Mesendoderm (in vitro differentiated cells): ENCODE results near the gene SDC1.

Experiments used
- DNase-seq: peaks from one replicate; pipeline ENCODE4 v3.0.0; 2013
- H2AK5ac ChIP-seq: 2 replicates; pipeline ENCODE4 v1.6.1; 2013; ENCODE audit warnings: low read length, inconsistent platforms
- H2BK120ac ChIP-seq: 2 replicates; pipeline ENCODE4 v1.6.1; 2013; ENCODE audit warnings: low read depth, mild to moderate bottlenecking, low read length, moderate library complexity, mixed read lengths
- H2BK15ac ChIP-seq: replicated peaks from 2 replicates; pipeline ENCODE4 v1.6.1; 2013; ENCODE audit warnings: low read depth, mild to moderate bottlenecking, moderate library complexity
- H2BK5ac ChIP-seq: 2 replicates; pipeline ENCODE4 v1.6.1; 2013; ENCODE audit warnings: low read length, inconsistent platforms
- H3K18ac ChIP-seq: 2 replicates; pipeline ENCODE4 v1.6.1; 2013; ENCODE audit warnings: mild to moderate bottlenecking, low read length, mixed read lengths
- H3K23ac ChIP-seq: one replicate; pipeline ENCODE4 v1.6.1; 2013; ENCODE audit warnings: low read length
- H3K27ac ChIP-seq: 2 replicates; pipeline ENCODE4 v1.5.1; 2013; ENCODE audit warnings: low read depth, mild to moderate bottlenecking, inconsistent platforms, low read length, moderate library complexity
- H3K27me3 ChIP-seq: 2 replicates; pipeline ENCODE4 v1.6.1; 2013; ENCODE audit warnings: low read length, control low read depth, mild to moderate bottlenecking, inconsistent platforms; ENCODE audit not compliant: insufficient read depth, poor library complexity
- H3K36me3 ChIP-seq: 2 replicates; pipeline ENCODE4 v1.6.1; 2013; ENCODE audit warnings: low read length, inconsistent platforms; ENCODE audit not compliant: control insufficient read depth, insufficient read depth
- H3K4ac ChIP-seq: one replicate; pipeline ENCODE4 v1.6.1; 2013; ENCODE audit warnings: low read depth, mild to moderate bottlenecking, low read length, moderate library complexity
- H3K4me1 ChIP-seq: 2 replicates; pipeline ENCODE4 v1.6.1; 2013; ENCODE audit warnings: low read depth, low read length, inconsistent platforms; ENCODE audit not compliant: control insufficient read depth
- H3K4me2 ChIP-seq: 2 replicates; pipeline ENCODE4 v1.6.1; 2013; ENCODE audit warnings: low read length
- H3K4me3 ChIP-seq: 2 replicates; pipeline ENCODE4 v1.5.1; 2013; ENCODE audit warnings: mild to moderate bottlenecking, low read length
- H3K56ac ChIP-seq: one replicate; pipeline ENCODE4 v1.6.1; 2013; ENCODE audit warnings: low read length
- H3K79me1 ChIP-seq: 2 replicates; pipeline ENCODE4 v1.6.1; 2013; ENCODE audit warnings: low read length, inconsistent platforms
- H3K79me2 ChIP-seq: 2 replicates; pipeline ENCODE4 v1.6.1; 2013; ENCODE audit warnings: mild to moderate bottlenecking, low read length; ENCODE audit not compliant: control insufficient read depth, insufficient read depth
- H3K9ac ChIP-seq: 2 replicates; pipeline ENCODE4 v1.6.1; 2013; ENCODE audit warnings: low read length, inconsistent platforms
- H4K5ac ChIP-seq: one replicate; pipeline ENCODE4 v1.6.1; 2013; ENCODE audit warnings: low read length
- H4K8ac ChIP-seq: one replicate; pipeline ENCODE4 v1.6.1; 2013; ENCODE audit warnings: low read depth, mild to moderate bottlenecking, control low read depth, low read length, moderate library complexity
- WGBS: extraction: QIAGEN DNeasy Blood & Tissue Kit; methylation state at CpG from one replicate; pipeline ENCODE4 v1.1.7; 2013; ENCODE audit warnings: low lambda C conversion rate, missing lambda C conversion rate; ENCODE audit not compliant: insufficient coverage; ENCODE audit errors: extremely low coverage; 5-methylcytosine and 5-hydroxymethylcytosine counted together

The SDC1 gene

GRCh38 chr2:20192781-20193180 lies 32.1 kb downstream of the SDC1 start:
- Histone ChIP-seq H3K23ac (no peak overlapping the region), H3K4me3 (no peak overlapping the region), H3K36me3 (no peaks in the 10 kb centered on the region), H2BK120ac (no peak overlapping the region), H2BK5ac (no peak overlapping the region), H4K8ac (no peak overlapping the region), H3K27ac (no peak overlapping the region), H3K79me1 (no peaks in the 10 kb centered on the region), H2AK5ac (no peak overlapping the region), H3K4me1 (peaks cover 3% of the 10 kb centered on the region), H2BK15ac (no peak overlapping the region), H3K56ac (no peak overlapping the region), H4K5ac (no peak overlapping the region), H3K27me3 (no peaks in the 10 kb centered on the region), H3K18ac (no peak overlapping the region), H3K9ac (no peak overlapping the region), H3K4ac (no peak overlapping the region), H3K4me2 (no peak overlapping the region), H3K79me2 (no peaks in the 10 kb centered on the region)
- no peak for DNase-seq
- no CpG with 5 or more reads among the region's 2 CpGs for WGBS

- no peak for DNase-seq
- H3K4me2 ChIP-seq: no peak overlapping the region
- no CpG with 5 or more reads among the region's 13 CpGs for WGBS
- H3K9ac ChIP-seq: no peak overlapping the region
- no peak overlapping the region for H2AK5ac ChIP-seq
- no peak overlapping the region for H3K56ac ChIP-seq
- H2BK15ac ChIP-seq: no peak overlapping the region
- no peaks in the 10 kb centered on the region for H3K79me1 ChIP-seq
- no peak overlapping the region for H3K27ac ChIP-seq
- H2BK5ac ChIP-seq: no peak overlapping the region
- H3K27me3 ChIP-seq: no peaks in the 10 kb centered on the region
- H4K8ac ChIP-seq: no peak overlapping the region
- H3K4me3 ChIP-seq: no peak overlapping the region
- peaks cover 3% of the 10 kb centered on the region for H3K4me1 ChIP-seq
- H3K79me2 ChIP-seq: no peaks in the 10 kb centered on the region
- no peak overlapping the region for H3K18ac ChIP-seq
- H2BK120ac ChIP-seq: no peak overlapping the region
- H3K36me3 ChIP-seq: no peaks in the 10 kb centered on the region
- no peak overlapping the region for H3K4ac ChIP-seq
- no peak overlapping the region for H4K5ac ChIP-seq
- no peak overlapping the region for H3K23ac ChIP-seq
Measured at GRCh38 chr2:20191714-20192569, 33.0 kb downstream of the SDC1 start.

DNA sequence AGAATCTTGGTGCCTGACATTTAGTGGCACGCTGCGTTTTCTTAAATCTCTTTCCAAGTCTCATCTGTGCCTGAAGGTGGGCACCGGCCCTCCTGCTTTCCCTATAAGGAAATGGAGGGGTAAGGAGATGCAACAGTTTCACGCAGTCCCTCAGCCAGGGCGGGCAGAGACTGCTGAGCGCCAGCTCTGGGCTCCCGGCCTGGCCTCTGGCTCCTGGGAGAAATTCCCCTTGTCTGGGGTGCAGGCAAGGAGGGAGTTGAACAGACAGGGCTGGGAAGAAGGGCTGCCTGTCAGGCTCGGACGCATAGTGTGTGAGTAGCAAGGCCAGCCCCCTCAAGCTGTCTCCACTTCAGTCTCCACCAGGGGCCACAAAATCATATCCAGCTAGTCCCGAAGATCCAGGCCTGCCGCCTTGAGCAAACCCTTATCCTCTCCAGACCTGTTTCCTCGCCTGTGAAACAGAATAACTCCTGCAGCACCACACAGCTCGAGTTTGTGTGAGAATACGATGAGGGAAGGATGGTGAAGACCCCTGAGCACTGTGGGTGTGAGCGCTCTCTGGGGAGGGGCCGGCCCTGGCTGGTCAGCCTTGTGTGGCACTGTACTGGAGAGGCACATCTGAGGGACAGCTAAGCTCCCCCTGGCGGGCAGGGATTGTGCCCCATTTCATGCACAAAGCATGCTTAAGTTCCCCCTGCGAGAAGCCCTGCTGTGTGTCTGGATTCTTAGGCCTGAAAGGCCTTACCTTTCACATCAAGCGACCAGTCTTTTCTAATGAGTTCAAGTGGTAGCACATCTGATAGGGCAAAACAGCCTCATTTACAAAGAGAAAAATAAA lies 33.8 kb downstream of the SDC1 start:
- no peak overlapping the region for H2BK120ac ChIP-seq
- H2BK15ac ChIP-seq: no peak overlapping the region
- H3K56ac ChIP-seq: peak overlapping the region; percentile 53
- no peak overlapping the region for H4K5ac ChIP-seq
- H3K27ac ChIP-seq: no peak overlapping the region
- H3K79me1 ChIP-seq: no peaks in the 10 kb centered on the region
- H3K27me3 ChIP-seq: no peaks in the 10 kb centered on the region
- H3K79me2 ChIP-seq: no peaks in the 10 kb centered on the region
- no CpG with 5 or more reads among the region's 19 CpGs for WGBS
- H3K18ac ChIP-seq: no peak overlapping the region
- peaks cover 3% of the 10 kb centered on the region for H3K4me1 ChIP-seq
- no peak overlapping the region for H4K8ac ChIP-seq
- no peaks in the 10 kb centered on the region for H3K36me3 ChIP-seq
- H3K9ac ChIP-seq: peak overlapping the region; percentile 27
- H2BK5ac ChIP-seq: no peak overlapping the region
- H3K4me3 ChIP-seq: no peak overlapping the region
- H3K23ac ChIP-seq: peak overlapping the region; percentile 50
- no peak overlapping the region for H3K4me2 ChIP-seq
- DNase-seq: peak; percentile 90
- H3K4ac ChIP-seq: no peak overlapping the region
- H2AK5ac ChIP-seq: no peak overlapping the region

DNA sequence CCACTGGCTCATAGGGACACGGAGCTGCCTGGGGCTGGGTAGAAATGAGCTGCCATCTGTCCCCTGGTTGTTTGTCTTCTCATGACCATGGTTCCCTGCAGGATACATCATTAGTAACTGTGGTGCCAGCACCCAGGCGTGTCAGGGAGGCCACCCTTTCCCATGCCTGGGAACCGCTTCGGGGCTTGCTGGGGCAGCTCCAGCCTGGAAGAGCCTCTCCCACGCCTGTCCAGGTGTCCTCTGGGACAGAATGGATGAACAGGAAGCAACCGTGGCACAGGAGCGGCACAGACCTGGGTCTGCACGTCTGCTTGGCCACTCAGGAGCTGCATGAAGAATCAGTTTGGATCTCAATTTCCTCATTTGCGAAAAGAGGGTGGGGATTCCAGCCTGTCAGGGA lies 34.8 kb downstream of the SDC1 start:
- H3K4me1 ChIP-seq: peaks cover 5% of the 10 kb centered on the region
- no peak overlapping the region for H2BK120ac ChIP-seq
- no CpG with 5 or more reads among the region's 9 CpGs for WGBS
- no peak overlapping the region for H3K56ac ChIP-seq
- H3K36me3 ChIP-seq: no peaks in the 10 kb centered on the region
- no peak overlapping the region for H4K5ac ChIP-seq
- no peak overlapping the region for H4K8ac ChIP-seq
- H2BK5ac ChIP-seq: no peak overlapping the region
- no peak overlapping the region for H3K4ac ChIP-seq
- H3K23ac ChIP-seq: no peak overlapping the region
- no peak overlapping the region for H3K18ac ChIP-seq
- H3K4me3 ChIP-seq: no peak overlapping the region
- H3K79me2 ChIP-seq: no peaks in the 10 kb centered on the region
- no peak overlapping the region for H3K9ac ChIP-seq
- H2AK5ac ChIP-seq: no peak overlapping the region
- no peaks in the 10 kb centered on the region for H3K79me1 ChIP-seq
- H2BK15ac ChIP-seq: no peak overlapping the region
- no peaks in the 10 kb centered on the region for H3K27me3 ChIP-seq
- DNase-seq: no peak
- H3K4me2 ChIP-seq: no peak overlapping the region
- H3K27ac ChIP-seq: no peak overlapping the region

DNA sequence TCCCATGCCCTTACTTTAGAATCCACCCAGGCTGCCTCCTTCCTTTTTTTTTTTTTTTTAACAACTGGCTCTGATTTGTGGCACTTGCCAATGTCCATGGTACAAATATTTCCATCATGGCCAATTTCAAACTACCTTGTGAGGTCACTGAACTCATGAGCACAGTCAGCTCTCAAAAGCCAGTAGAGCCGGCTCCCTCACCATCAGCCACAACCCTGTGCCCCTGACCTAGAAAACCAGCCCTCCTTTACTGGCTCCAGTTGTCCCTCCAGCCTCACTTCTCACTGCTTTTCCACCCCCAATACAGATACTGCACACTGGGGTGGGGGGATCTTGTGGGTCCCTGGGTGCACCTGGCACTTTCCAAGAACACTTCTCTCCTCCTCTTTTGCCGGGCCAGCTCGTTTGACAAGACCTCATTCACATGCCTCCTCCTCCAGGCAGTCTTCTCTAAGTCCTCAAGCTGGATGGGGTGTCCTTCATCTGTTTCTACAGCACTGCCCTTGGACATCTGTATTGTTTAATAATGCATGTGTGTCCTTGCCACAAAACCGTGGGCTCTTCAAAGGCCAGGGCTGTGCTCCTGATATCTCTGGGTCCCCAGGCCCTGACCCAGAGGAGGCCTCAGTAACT lies 35.5 kb downstream of the SDC1 start:
- H3K9ac ChIP-seq: no peak overlapping the region
- H4K5ac ChIP-seq: no peak overlapping the region
- no peaks in the 10 kb centered on the region for H3K27me3 ChIP-seq
- H2BK5ac ChIP-seq: no peak overlapping the region
- no peak overlapping the region for H3K4me3 ChIP-seq
- no peak overlapping the region for H4K8ac ChIP-seq
- no peaks in the 10 kb centered on the region for H3K79me1 ChIP-seq
- no peak overlapping the region for H3K4ac ChIP-seq
- DNase-seq: no peak
- no peak overlapping the region for H2BK15ac ChIP-seq
- H2AK5ac ChIP-seq: no peak overlapping the region
- WGBS: no CpG with 5 or more reads among the region's 4 CpGs
- no peak overlapping the region for H3K4me2 ChIP-seq
- no peaks in the 10 kb centered on the region for H3K36me3 ChIP-seq
- no peak overlapping the region for H3K27ac ChIP-seq
- peaks cover 5% of the 10 kb centered on the region for H3K4me1 ChIP-seq
- no peak overlapping the region for H3K56ac ChIP-seq
- no peak overlapping the region for H2BK120ac ChIP-seq
- no peak overlapping the region for H3K18ac ChIP-seq
- H3K79me2 ChIP-seq: no peaks in the 10 kb centered on the region
- H3K23ac ChIP-seq: no peak overlapping the region
